IMR-90 (cell line): ENCODE data around the gene STIM1. TPM values are rescaled to one million over a fixed set of nuclear protein-coding genes. Genes with fewer than 3 reads are reported as not detected.

Experiments used
- CEBPB ChIP-seq: IDR thresholded peaks from 2 replicates; pipeline ENCODE4 v1.6.1; 2012; ENCODE audit warnings: low read depth, low read length, improper control_type of control experiment
- CTCF ChIP-seq: conservative IDR thresholded peaks from 2 replicates; pipeline ENCODE4 v1.5.1; 2012; ENCODE audit warnings: mild to moderate bottlenecking, low read depth, low read length, improper control_type of control experiment
- MXI1 ChIP-seq: IDR thresholded peaks from 2 replicates; pipeline ENCODE4 v1.6.1; 2012; ENCODE audit warnings: low read depth, mild to moderate bottlenecking, low read length, moderate library complexity, borderline replicate concordance
- RFX5 ChIP-seq: IDR thresholded peaks from 2 replicates; pipeline ENCODE4 v1.8.0; 2012; ENCODE audit warnings: low read depth, mild to moderate bottlenecking, low read length, moderate library complexity
- SMC3 ChIP-seq: fragments of 150-350 bp; IDR thresholded peaks from 2 replicates; pipeline ENCODE4 v1.6.1; 2016; ENCODE audit warnings: low read depth, mild to moderate bottlenecking, antibody characterized with exemption, low read length, moderate library complexity
- polyA plus RNA-seq, 3 experiments: library from polyadenylated mRNA; depleted of rRNA; stranded (reverse); fragments of >200 nt; gene quantifications; 2 replicates each; pipeline ENCODE4 v1.2.3, GENCODE V29; 2012; ENCODE audit warnings: low replicate concordance in 1 of 3
- total RNA-seq: library from RNA; depleted of rRNA; stranded (reverse); fragments of >200 nt; gene quantifications from 2 replicates; pipeline ENCODE4 v1.2.3, GENCODE V29; 2012

Gene STIM1
- total and polyA plus RNA-seq, 2 of the 4 experiments (the other 2 are of a cell fraction): 17.9 to 23.0 TPM

DNA sequence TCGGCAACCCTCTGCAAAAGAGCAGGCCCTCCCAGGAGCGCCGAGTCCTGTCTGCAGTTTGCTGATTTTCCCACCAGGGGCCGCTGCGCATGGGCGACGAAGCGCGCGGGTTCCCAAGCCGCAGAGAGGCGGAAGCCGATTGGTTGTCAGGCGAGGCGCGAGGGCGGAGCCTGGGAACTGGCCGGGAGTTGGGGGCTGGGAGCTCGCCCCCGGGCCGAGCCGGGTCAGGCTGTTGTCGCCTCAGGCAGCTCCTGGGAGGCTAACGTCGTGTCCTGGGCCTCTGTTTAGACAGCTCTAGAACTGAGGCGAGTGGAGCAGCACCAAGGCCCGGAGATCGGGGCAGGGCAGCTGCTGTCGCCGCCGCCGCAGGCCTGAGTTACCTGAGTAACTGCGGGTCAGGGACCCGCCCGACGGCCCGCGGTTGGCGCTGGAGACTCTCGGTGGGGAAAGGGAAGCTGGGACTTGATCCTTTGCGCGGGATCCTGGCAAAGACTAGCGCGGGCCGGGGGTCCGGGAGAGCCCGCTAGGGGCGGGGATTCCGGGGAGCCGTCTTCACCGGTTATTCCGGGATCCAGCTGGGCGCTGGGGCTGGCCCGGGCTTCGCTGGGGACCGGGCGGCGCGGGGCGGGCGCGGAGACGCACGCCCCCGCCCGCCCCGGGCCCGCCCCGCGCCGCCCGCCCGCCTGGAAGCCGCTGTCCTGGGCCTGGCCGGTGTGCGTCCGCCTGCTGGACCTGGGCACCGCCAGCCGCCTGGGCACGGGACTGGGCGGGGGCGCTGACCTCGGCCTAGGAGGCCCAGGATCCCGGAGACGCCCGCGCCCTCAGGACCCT is at the start of gene STIM1 (continued):
- TF ChIP-seq CTCF (peak; percentile 97), SMC3 (peak; percentile 95), RFX5 (no peak), CEBPB (no peak), MXI1 (no peak)
